NCI-H226 (cell line): Measurements from ENCODE around the gene CRYBG3.

Experiments
- DNase-seq: peaks from one replicate; pipeline ENCODE4 v3.0.0-alpha.2; 2015

Gene CRYBG3

DNA sequence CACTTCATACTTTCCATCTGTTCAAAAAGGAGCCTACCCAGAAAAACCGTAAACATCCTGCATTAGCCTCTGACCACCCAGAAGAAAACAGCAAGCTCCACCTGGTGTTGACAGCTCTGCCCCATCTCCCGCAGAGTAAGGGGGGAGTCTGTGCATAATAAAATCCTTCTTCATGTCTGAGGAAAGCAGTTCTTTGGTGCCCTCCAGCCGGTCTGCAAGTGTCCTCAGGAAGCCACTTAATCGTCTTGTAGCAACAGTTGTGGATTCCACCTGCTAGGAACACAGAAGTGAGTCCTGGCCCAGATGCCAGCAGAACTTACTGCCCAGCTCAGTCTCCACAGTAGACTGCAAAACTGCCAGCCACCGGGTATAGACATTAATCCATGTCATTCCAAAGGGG, 127.9 kb downstream of the CRYBG3 start:
- no peak for DNase-seq

DNA sequence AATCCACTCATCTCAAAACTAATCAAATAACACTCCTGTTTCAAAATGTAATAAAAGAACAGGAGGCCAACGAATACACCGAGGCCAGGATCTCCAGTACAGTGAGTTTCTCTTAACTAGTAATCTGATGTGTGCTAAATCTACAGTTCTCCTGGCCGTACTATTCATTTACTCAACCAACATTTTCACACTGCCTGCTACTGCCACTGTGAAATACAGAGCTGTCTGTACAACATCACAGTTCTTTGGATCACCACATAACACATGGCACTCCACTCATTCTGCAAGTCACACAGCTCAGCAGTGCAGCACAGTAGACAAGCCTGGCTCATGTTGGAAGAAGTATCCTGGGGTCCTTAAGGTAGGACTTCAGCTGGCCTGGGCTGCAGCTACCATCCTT, 128.5 kb downstream of the CRYBG3 start:
- DNase-seq, result no peak

DNA sequence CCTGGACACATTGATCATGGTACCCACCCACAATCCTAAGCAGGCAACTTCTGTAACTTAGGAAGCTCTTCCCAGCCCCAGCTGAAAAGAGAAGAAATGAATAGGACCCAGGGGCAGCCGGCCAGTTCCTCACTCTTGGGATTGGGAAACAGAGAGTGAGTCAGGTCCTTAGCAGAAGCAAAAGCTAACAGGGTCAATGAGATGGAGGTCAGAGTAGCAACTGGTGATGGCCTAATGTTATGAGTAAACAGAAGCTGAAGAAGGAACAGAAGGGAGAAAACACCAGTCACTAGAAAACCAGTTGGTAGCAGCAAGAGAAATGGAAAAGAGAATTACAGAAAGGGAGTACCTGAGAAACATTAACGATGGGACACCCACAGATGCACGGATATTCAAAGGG, 130.5 kb downstream of the CRYBG3 start:
- no peak for DNase-seq

DNA sequence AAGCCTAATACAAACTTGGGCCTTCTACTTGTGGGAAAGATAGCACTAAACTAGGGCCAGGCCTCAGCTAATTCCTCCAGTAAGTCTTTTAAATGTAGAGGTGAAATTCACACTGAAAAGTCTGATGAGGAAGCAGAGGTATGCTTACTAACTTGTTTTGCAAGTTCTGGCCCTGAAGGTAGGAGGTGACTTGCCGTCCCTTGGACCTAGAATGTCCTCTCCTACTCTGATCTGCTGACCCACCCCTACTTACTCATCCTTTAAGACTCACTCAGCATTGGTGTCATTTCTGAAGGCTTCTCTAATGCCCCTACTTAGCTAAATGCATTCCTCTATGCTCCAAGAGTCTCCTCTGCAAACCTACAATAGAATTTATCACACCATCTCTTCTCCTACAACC, 131.1 kb downstream of the CRYBG3 start:
- no peak for DNase-seq

DNA sequence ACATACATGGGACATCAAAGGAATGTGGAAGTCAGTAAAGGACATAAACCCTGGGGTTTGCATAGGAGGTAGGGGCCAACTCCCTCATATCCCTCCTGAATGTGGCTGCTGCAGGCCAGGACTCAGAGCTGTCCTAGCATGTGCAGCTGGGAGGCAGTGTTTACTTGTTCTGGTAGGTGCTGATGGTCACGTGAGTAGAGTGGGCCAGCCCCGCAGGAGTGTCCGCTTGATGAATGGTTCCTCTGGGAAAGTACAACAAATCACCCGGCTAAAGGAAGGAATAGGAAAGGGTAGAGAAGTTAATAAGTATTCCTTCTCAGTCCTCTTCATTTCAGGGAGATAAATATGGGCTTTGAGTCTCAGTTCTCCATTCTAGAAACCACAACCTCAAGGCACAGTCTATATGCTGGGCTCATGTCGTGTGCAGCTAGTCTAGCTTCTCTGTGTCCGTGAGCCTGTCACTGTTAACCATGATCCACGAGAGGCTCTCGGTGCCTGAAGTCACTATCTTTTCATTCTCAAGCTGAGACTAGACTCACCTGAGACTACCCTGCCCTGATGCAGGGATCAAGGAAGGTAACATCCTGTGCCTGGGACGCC, 132.5 kb downstream of the CRYBG3 start:
- DNase-seq, result no peak

DNA sequence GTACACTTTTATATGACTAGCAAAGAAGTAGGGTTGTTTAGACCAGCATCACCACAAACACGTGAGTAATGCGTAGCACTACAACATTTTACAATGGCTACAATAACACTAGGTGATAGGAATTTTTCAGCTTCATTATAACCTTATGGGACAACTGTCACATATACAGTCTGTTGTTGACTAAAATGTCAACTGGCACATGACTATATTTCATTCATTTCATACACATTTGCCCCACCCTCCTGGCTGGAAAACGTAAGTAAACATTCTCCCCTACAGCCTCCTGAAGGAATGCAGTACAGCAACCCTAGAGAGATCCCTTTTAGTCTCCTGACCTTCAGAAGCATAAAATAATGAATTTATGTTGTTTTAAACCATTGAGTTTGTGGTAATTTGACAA, 134.2 kb downstream of the CRYBG3 start:
- DNase-seq, result no peak

DNA sequence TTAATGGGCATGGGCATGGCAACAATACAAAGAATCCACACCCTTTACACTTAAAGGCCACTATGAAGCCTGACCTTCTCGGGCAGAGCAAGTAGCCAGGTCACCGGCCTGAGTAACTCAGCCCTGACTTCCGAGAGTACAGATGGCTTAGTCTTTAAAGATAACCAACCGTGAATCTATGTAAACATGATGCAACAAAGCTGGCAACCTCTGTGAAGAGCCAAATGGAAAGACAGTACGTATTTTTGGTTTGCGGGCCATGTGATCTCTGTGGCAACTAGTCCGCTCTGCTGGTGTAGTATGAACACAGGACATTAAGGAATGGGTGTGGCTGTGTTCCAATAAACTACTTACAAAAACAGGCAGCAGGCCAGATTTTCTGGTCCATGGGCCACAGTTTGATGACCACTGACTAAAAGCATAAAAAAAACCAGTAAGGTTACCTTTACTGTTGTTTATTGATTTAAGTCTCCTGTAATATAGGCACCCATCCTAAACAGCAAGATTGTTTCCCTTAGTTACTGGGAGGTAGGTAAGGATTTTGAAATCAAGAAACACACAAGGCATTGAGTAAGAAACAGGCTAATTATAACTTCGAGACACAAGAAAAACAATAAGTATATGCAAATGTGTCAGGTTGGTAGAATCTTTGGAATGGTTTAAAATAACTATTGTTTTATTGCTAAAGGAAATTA, 136.0 kb downstream of the CRYBG3 start:
- no peak for DNase-seq

DNA sequence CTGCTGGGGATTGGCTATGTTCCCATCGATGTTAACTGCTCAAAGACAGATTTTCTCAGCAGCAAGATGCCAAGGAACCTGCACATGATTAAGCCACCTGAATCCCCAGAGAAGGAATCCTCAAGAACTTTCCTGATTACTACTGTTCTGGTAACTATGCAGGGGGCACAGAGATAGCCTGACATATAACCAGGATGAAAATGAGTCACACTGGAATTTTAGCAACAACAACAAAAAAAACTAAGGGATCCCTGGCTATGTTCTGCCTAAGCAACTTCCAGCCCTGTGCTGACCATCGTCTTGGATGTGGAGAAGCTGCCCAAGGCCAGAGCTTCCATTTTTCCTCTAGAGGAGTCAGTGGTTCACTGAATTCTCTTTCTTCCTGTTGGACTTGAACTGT, 136.6 kb downstream of the CRYBG3 start:
- no peak for DNase-seq

DNA sequence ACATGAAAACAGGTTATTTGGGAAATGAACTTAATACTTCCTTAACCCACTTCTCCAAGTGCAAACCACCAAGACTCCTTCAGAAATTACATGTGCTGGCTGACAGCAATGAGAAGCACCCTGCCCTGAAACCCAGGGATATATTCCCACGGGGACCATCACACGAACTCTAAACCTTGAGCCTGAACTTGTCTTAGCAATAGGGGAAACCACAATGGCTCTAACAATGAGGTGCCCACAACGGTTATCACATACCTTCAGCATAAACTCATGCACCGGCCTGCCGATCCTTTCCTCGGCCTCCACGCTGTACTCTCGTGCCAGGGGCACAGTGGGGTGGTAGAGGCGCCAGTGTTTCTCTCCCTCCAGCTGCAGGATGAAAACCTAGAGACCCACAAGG, 137.0 kb downstream of the CRYBG3 start:
- DNase-seq, result no peak

DNA sequence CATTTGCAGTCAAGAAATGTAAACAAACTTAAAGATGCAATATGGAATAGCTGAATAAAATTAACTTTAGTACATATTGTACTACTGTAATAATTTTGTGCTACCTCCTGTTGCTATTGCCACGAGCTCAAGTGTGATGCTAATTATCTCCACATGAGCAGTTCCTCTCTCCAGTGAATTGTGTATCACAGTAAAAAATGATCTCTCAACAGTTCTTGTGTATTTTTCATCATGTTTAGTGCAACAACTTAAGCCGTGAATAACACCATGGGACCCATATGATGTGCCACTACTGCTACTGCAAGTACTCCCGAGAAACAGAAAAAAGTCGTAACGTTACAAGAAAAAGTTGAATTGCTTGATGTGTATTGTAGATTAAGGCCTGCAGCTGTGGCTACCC, 138.1 kb downstream of the CRYBG3 start:
- no peak for DNase-seq

DNA sequence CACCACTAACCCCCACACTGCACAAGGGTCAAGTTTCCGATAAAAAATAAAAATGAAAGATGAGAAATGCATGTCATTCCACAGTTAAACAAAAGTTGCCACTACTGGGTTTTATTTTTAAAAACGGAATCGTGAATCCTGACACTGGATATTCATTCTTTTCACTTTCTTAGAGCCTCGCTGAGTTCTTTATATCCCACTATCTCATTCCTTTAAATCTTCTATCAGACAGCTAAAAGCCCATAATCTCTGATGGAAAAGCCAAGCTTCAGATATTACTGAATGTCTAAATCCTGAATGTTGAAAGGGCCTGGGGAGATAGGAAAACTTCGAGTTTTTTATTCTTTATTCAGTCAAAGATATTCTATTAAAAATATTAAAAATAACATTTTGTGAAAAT, 138.7 kb downstream of the CRYBG3 start:
- DNase-seq, result no peak

DNA sequence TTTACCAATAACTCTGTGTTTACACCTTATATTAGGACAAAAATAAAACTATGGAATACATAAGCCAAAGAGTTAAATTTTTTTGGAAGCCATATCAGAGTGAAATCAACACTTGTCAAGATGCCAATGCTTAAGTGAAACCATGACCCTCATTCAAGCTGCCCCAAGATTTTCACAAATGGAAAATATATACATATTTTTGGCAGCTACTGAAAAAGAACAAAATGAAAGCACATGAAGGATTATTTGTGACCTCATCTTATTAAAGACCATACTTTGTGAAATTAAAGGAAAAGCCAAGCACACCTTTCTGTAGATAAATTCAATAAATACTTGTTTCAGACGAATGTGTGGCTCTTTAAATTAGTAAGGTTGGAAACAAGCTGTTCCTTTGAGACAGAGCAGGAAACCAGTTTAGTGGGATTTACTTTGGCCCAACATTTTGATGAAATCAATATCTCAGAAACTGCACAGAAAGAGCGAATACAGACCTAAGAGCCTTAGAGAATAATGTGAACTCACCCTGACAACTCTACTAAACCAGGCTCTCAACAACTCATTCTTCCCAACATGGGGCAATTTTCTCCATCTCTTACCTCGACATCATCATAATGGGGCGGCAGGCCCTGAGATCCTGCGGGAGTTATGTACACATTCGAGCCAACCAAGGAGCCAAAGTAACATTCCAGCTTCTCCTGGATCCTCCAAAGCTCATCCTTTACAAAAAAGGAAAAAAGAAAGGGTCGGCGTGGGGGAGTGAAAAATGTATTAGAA, 139.4 kb downstream of the CRYBG3 start:
- no peak for DNase-seq

DNA sequence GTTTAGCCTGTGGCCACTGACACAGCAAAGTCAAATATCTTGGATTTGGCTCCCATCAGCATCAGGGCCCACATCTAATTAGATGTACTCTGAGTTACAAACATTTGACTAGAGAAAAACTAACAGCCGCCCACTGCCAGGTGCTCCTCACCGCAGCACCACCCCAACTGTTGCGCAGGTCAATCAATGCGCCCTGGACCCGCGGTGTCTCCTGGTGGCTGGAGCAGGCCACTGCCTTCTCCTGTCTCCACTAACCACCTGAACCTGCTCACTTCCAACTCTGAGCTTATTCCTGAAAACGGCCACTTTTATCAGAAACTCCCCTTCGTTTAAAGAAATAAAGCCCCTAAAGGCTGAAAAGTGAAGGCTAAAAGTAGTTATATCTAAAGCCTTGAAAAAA, 146.2 kb downstream of the CRYBG3 start:
- DNase-seq, result no peak

DNA sequence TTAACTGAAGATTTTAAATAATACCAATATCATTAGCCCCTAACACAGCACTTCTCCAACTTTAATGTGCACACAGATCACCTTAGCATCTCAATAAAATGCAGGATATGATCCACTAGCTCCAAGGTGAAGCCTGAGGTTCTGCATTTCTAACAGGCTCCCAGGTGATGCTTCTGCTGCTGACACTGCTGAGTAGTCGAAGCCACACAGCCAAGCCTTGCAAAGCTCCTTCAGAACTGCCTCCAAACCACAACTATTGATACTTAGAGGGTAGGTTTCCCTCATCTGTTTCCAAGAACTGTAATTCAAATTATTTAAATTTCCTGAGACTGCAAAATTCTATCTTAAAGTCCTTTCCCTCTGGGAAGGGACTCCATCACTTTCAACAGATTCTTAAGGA, 146.6 kb downstream of the CRYBG3 start:
- DNase-seq, result no peak

DNA sequence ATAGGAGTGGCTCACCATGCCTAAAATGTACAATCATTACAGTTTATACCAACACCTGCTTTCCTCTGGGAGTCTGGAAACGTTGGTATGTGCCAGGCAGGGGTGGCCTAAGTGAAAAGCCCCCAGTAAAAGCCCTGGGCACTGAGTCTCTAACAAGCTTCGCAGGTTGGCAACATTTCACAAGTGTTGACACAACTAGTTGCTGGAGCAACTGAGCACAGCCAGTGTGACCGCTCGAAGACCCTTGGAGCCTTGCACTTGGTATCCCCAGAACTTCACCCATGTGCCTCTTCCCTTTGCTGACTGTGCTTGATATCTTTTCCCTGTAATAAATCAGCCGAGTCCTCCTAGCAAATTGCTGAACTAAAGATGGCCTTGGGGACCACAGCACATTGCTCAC, 147.7 kb downstream of the CRYBG3 start:
- DNase-seq, result no peak

DNA sequence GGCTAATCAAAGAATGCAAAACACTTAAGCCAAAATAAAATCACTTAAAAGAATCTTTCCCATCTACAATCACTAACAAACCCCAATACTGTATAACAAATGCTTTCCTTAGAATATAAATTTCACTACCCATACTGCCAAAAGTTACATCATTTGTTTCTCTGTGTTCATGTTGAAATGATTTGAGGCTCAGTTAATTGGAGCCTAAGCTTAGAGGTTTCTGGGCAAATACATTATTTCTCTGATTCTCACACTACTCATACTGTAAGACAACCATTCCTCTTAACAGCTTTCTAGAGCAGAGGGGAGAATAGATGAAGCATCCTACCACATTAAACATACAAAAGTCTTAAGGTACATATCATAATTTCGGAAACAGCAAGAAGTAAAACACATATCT, 148.3 kb downstream of the CRYBG3 start:
- no peak for DNase-seq

DNA sequence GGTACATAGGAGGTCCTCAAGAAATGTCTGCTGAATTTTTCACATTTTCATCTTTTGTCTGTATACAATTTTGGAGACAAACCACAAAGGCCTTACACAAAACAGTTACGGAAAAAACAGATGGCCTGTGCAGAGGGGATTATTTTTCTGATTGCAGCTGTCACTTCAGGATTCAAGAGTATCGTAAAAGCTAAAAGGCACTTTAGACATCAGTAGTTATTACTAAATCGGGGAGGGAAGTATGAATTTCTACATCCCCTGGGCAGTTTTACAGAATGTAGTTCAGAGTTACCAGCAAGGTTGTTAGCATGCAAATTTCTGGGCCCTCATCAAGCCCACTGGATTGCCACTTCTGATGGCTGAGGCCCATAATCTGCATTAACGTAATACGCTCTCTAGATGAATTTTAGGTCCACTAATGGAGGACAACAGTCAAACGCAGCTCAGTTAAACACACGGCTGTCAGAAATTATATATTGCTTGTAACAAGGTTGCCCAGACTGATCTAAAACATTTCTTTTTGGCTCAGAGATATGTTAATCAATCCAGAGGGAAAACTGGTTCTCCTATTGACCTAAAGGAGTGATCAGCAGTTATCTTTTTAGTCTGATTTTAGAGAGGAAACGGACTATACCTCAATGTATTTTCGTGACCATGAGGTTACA, 149.3 kb downstream of the CRYBG3 start:
- DNase-seq, result no peak

DNA sequence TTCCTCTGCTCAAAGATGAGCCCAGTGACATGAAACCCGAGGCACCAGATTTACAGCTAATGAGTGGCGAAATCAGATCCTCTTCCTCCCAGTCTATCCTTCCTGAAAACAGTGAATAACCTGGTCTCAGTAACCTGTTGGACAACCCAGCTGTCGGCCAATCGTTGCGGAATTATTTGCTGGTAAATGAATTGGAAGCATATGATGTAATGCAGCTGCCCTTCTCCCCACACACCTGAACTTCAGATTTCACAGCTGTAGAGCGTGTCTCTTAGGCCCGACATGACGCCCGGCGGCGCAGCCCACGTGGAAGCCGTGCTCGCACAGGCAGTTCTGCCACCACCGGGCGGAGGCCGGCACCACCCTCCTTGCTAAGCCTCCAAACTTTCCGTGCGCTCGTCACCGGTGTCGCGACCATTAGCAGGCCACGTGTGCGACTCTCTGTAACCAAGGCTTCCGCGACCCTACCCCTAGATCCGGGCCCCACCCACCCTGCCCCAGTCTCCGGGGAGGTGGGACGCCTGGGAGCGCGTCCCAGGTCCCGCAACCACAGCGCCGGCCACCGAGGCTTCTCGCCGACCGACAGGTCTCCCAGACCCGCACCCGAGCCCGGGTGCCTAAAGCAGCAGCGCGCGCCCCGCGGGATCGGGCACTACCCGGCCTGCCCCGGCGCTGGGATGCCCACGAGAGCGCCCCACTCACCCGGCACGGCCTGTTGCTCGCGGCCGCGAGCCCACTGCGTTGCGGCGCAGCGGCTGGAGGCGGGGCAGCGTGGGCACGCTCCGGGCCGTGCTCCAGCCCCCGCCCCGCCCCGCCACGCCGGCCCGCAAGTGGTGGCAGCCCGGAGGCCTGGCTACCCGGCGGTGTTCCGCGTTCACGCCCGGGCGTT, 150.1 kb downstream of the CRYBG3 start, which contains the start of gene RIOX2:
Gene RIOX2, minus strand, starts transcription at position 753 of the 889 bp plus-strand sequence. CDS start 4,838 bp downstream, outside the sequence.
- DNase-seq, result peak; percentile 65

DNA sequence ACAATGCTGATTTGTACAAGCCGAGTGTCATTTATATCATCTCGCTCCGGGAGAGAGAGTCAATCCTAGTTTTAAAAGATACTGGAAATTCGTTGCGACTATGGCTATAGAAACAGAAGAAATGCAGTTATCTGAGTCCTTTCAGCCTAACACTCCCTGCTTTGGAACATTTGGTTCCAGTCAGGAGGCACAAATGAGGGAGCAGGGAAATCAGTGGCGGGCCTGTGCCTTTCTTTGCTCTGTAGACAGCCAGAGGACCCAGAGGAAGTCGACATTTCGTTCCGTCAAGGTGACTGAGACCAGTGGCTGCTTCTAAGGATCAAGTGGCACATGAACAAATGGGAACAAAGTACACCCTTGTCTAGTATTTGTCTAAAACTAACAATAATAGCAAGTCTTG, 151.2 kb downstream of the CRYBG3 start:
- no peak for DNase-seq

DNA sequence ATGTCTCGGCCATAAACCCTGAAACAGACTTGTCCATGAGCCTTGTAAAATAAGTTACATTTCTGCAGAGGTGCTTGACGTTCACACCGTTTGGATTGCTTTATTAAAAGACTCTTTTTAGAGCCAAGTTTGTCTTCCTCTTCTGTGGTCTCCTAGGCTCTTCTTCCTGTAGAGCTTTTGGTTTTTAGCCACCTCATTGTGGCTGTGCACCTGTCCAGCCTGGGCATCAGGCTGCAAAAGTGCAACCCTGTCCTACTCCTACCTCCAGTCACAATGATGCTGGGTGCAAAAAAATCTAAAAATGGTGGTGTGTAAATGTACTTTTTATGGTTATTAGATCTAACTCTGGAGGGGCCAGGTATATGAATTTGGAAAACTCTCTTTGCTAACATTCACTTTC, 153.2 kb downstream of the CRYBG3 start:
- DNase-seq, result no peak

DNA sequence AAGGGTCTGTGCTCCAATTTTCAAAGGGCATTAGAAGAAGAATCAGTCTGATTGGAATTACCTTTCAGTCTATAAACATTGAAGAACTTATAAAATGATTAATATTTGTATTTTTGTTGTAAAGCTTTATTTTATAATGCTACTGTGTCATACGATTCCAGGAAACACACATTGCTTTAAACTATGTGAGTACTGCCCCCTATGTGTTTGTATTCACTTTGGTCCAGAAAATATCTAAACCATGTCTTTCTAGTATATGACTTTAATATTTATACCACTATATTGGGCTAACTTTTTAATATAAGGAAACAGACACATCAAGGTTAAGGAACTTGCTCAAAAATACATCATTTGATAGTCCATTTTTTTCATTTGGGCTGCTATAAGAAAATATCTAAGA, 153.7 kb downstream of the CRYBG3 start:
- DNase-seq, result no peak

DNA sequence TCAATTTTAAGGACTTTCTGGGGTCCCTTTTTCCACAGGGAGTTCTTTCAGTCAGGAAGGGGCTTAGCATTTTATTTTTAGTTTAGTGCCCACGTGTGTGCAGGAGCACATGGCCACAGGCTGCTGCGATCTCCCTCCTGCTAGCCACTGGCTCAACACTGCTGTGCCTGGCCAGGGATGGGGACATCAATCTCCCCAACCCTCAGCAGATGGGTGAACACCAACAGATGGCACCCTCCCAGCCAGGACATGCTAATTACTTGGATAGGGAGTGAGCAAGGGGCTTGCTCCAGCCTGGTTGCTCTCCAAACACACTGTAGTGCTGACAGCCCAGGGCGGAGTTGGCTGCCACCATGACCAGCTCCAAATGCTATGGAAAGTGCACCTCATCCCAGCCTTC, 157.8 kb downstream of the CRYBG3 start:
- DNase-seq, result no peak

DNA sequence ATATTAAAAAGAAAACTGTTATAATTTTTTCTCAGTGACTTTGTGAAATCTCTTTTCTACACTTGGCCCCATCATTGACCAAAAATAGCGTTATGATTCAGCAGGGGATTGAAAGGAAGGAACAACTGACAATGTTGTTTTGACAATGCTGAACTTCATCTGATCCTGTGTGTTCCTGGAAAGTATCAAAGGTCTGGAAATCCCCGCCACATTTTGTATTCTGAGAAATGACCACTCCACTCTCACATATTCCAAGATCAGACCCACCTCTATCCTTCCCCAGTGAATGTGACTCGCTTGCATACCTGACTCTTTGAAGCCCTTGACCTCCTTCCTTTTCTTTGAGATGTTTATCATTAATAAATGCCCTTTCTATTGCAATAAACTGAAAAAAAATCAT, 160.1 kb downstream of the CRYBG3 start:
- no peak for DNase-seq
